ENCODE data around the gene RASGRP4. TPM values are rescaled to one million over a fixed set of nuclear protein-coding genes. Genes with fewer than 3 reads are reported as not detected.

RASGRP4 gene
- total RNA-seq, 2 donors from 2014 or later, result 0.09 TPM; not detected in 1

- WGBS, 2 experiments (ENCODE audit: insufficient coverage in 1 of 2, insufficient read length in 1 of 2), result 69 to 76% methylated on average over 3 to 4 of the region's 4 CpGs
- no peaks in the 10 kb centered on the region for H3K36me3 ChIP-seq (ENCODE audit: control insufficient read depth, insufficient read depth, low read length)
- H3K4me1 ChIP-seq (ENCODE audit: control insufficient read depth, insufficient read depth, low read length), result no peaks in the 10 kb centered on the region
- H3K4me1 Mint-ChIP-seq, result peaks cover 1% of the 10 kb centered on the region
- H3K27ac Mint-ChIP-seq, result no peak overlapping the region
- no peak overlapping the region for H3K4me3 Mint-ChIP-seq
- peak; percentile 79 for DNase-seq
- H3K9me3 Mint-ChIP-seq, result no peaks in the 10 kb centered on the region
- H3K4me3 ChIP-seq (ENCODE audit: low read length), result no peak overlapping the region
- no peaks in the 10 kb centered on the region for H3K27me3 ChIP-seq (ENCODE audit: control insufficient read depth, insufficient read depth, low read length, poor library complexity, severe bottlenecking)
- no peak overlapping the region for H3K9ac ChIP-seq (ENCODE audit: extremely low read depth, low read length, poor library complexity, severe bottlenecking)
- no peak for TF ChIP-seq CTCF (conservative IDR thresholded peaks at IDR 0.05)
- no peaks in the 10 kb centered on the region for H3K36me3 Mint-ChIP-seq (ENCODE audit: low read depth)
- no peaks in the 10 kb centered on the region for H3K27me3 Mint-ChIP-seq (ENCODE audit: insufficient read depth)
- H3K9me3 ChIP-seq (ENCODE audit: control insufficient read depth, low read length), result no peaks in the 10 kb centered on the region
- H3K27ac ChIP-seq (ENCODE audit: low read depth, low read length), result no peak overlapping the region
Observed at GRCh38 chr19:38455031-38455430, 29.0 kb upstream of the RASGRP4 start.

GRCh38 chr19:38453596-38453995, 27.6 kb upstream of the RASGRP4 start:
- Histone ChIP-seq H3K4me3 (ENCODE audit: low read length) (no peak overlapping the region), H3K27me3 (ENCODE audit: control insufficient read depth, insufficient read depth, low read length, poor library complexity, severe bottlenecking) (no peaks in the 10 kb centered on the region), H3K9ac (ENCODE audit: extremely low read depth, low read length, poor library complexity, severe bottlenecking) (no peak overlapping the region), H3K36me3 (ENCODE audit: control insufficient read depth, insufficient read depth, low read length) (no peaks in the 10 kb centered on the region), H3K9me3 (ENCODE audit: control insufficient read depth, low read length) (no peaks in the 10 kb centered on the region), H3K27ac (ENCODE audit: low read depth, low read length) (no peak overlapping the region), H3K4me1 (ENCODE audit: control insufficient read depth, insufficient read depth, low read length) (no peaks in the 10 kb centered on the region)
- no peak overlapping the region for H3K4me3 Mint-ChIP-seq
- no peak for DNase-seq
- H3K4me1 Mint-ChIP-seq, result peaks cover 1% of the 10 kb centered on the region
- no peaks in the 10 kb centered on the region for H3K9me3 Mint-ChIP-seq
- no peak for TF ChIP-seq CTCF (conservative IDR thresholded peaks at IDR 0.05)
- H3K27ac Mint-ChIP-seq, result no peak overlapping the region
- H3K27me3 Mint-ChIP-seq (ENCODE audit: insufficient read depth), result no peaks in the 10 kb centered on the region
- WGBS, 2 experiments (ENCODE audit: insufficient coverage in 1 of 2, insufficient read length in 1 of 2), result 85 to 94% methylated on average over 3 of the region's 3 CpGs
- H3K36me3 Mint-ChIP-seq (ENCODE audit: low read depth), result no peaks in the 10 kb centered on the region

DNA sequence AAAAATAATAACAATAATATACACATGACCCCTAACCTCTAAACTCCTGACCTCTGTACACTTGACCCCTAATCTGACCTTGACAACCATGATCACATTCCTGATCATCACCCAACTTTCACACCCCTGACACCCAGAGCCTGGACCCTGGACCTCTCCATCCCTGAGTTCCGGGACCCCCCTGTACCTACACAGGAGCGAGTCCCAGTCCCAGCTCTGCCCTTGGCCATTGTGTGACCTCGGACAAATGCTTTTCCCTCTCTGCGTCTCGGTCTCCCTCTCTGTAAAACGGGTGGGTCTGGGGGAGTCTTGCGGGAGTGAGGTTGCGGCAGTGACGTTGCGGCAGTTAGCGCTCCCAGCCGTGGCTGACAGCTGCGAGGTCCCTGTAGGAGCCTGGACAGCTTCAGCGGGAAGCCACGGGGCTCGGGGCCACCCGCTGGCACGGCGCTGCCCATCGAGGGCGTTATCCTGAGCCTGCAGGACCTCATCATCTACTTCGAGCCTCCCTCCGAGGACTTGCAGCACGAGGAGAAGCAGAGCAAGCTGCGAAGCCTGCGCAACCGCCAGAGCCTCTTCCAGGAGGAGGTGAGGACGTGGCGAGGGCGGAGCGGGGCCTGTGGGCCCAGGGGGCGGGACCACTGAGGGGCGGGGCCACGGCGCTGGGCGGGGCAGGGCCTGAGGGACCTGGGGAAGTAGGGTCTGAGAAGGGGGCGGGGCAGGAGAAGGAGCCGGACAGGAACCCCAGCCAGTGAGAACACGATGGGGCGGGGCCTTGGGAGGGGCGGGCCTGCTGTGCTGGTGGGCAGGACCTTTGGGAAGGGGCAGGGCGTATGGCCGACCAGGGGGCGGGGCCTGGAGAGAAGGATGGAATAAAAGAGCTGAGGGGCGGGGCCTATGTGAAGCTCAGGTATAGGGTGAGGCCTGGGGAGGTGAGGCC, 26.7 kb upstream of the RASGRP4 start:
- no peak for TF ChIP-seq CTCF (conservative IDR thresholded peaks at IDR 0.05)
- Mint-ChIP-seq H3K27ac (no peak overlapping the region), H3K4me1 (peaks cover 1% of the 10 kb centered on the region), H3K4me3 (no peak overlapping the region), H3K36me3 (ENCODE audit: low read depth) (no peaks in the 10 kb centered on the region), H3K27me3 (ENCODE audit: insufficient read depth) (no peaks in the 10 kb centered on the region), H3K9me3 (no peaks in the 10 kb centered on the region)
- peak; percentile 99 for DNase-seq
- Histone ChIP-seq H3K36me3 (ENCODE audit: control insufficient read depth, insufficient read depth, low read length) (no peaks in the 10 kb centered on the region), H3K4me3 (ENCODE audit: low read length) (no peak overlapping the region), H3K9me3 (ENCODE audit: control insufficient read depth, low read length) (no peaks in the 10 kb centered on the region), H3K4me1 (ENCODE audit: control insufficient read depth, insufficient read depth, low read length) (no peaks in the 10 kb centered on the region), H3K27me3 (ENCODE audit: control insufficient read depth, insufficient read depth, low read length, poor library complexity, severe bottlenecking) (no peaks in the 10 kb centered on the region), H3K9ac (ENCODE audit: extremely low read depth, low read length, poor library complexity, severe bottlenecking) (no peak overlapping the region), H3K27ac (ENCODE audit: low read depth, low read length) (no peak overlapping the region)
- 91 to 97% methylated on average over 22 to 42 of the region's 45 CpGs for WGBS, 2 experiments (ENCODE audit: insufficient coverage in 1 of 2, insufficient read length in 1 of 2)
